NCI-H774 (cell line): ENCODE measurements around the gene DNAJA3.

Experiments
- DNase-seq: peaks from one replicate; lab custom pipeline; 2025; lab: John Stamatoyannopoulos, UW

The DNAJA3 gene

DNA sequence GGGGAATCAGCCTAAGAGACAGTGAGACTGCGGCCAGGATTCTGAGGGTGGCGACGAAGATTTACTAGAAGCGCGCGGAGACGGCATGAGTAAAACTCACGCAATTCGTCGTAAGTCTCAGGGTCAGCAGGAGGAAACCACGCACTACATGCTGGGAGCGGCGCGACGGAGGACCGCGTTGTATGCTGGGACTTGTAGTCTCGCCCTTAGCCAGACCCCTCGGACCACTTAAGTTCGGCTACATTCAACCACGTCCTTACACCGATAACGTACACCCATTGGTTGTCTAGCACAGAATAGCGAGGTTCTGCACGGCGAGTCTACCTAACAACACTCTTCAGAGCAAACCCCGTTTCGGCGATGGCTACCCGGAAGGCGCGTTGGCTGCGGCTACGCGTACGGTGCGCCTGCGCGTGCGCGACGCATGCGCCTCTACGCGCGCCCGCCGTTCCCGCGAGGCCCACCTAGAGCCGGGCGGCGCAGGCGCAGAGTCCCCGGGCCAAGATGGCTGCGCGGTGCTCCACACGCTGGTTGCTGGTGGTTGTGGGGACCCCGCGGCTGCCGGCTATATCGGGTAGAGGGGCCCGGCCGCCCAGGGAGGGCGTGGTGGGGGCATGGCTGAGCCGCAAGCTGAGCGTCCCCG, at the start of gene DNAJA3:
Gene DNAJA3, plus strand, starts transcription at position 491 of the 643 bp plus-strand sequence. Its CDS starts 14 bp downstream, at position 505.
- peak; percentile 88 for DNase-seq

- no peak for DNase-seq
Measured at GRCh38 chr16:4376126-4376892, 49.4 kb upstream of the DNAJA3 start.

DNA sequence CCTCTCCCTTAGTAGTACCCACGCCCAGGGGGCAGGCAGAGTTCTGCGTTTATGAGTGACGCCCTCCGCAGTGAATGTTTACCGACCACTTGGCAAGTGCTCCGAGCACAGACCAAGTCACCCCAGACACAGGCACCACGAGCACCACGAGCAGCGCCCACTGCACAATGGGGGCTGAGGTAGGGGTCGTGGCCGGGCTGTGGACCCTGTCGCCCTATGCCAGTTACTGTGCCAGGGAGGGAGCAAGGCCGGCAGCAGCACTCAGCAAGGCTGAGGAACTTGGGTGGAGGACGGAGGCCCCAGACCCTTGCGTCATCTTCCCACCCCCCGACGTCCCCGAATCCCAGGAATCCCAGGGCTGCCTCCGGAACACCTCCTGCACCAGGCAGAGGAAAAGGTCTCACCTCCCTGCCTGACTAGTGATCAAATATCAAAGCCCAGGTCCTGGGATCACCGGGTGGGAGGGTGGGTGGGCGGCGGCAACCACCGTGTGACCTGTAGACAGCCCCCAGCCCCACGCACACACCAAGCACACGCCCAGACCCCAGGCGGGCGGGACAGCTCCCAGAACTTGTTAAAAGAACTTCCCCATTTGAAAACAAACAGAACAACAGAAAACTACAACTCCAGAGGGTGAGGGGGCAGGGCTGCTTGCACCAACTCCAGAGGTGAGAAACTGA, 48.6 kb upstream of the DNAJA3 start:
- DNase-seq, result no peak

GRCh38 chr16:4377573-4378154, 48.0 kb upstream of the DNAJA3 start:
- DNase-seq, result no peak

DNA sequence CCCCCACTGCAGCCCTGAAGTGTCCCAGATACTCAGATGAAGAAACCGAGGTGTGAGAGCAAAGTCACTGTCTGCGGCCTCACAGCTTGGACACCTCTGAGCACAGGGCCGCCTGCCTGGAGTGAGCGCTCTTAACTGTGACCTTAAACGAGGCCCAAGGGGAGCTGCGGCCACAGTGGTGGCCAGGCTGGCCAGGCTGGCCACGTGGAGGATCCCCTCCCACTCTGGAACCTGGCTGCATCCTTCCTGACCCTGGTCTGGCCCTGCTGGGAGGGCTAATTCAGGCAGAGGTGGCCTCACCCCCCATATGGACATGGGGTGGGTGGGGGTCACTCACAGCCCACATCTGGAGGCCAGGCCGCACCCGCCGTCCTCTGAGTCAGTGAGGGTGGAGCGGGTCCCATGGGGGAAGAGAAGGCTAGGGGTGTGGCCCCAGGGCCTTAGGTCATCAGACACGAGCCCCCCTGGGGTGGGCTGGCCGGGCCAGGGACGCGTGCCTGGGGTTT, 47.5 kb upstream of the DNAJA3 start:
- DNase-seq, result no peak

GRCh38 chr16:4378999-4379690, 46.5 kb upstream of the DNAJA3 start:
- no peak for DNase-seq

- no peak for DNase-seq
Measured at GRCh38 chr16:4380119-4381063, 45.3 kb upstream of the DNAJA3 start.

GRCh38 chr16:4381072-4381934, 44.4 kb upstream of the DNAJA3 start:
- DNase-seq, result no peak

- DNase-seq, result no peak
Measured at GRCh38 chr16:4381935-4382794, 43.5 kb upstream of the DNAJA3 start.

DNA sequence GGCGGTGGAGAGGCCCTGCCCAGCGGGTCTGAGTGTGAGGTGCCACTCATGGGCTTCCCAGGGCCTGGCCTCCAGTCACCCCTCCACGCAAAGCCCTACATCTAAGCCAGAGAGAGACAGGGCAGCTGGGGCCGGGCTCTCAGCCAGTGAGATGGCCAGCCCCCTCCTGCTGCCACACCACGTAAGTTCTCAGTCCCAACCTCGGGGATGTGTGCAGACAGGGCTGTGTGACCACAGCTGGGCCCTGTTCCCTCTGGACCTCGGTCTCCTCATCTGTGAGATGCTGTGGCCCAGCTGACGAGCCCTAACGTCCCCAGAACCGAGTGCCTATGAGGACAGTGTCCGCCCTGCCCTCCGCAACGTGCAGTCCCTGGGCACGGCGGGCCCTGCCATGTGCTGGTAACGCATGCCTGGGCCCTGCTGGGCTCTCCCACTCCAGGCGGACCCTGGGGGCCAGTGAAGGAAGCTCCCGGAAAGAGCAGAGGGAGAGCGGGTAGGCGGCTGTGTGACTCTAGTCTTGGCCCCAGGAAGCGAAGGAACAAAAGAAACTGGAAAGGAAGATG, 42.8 kb upstream of the DNAJA3 start:
- no peak for DNase-seq

DNA sequence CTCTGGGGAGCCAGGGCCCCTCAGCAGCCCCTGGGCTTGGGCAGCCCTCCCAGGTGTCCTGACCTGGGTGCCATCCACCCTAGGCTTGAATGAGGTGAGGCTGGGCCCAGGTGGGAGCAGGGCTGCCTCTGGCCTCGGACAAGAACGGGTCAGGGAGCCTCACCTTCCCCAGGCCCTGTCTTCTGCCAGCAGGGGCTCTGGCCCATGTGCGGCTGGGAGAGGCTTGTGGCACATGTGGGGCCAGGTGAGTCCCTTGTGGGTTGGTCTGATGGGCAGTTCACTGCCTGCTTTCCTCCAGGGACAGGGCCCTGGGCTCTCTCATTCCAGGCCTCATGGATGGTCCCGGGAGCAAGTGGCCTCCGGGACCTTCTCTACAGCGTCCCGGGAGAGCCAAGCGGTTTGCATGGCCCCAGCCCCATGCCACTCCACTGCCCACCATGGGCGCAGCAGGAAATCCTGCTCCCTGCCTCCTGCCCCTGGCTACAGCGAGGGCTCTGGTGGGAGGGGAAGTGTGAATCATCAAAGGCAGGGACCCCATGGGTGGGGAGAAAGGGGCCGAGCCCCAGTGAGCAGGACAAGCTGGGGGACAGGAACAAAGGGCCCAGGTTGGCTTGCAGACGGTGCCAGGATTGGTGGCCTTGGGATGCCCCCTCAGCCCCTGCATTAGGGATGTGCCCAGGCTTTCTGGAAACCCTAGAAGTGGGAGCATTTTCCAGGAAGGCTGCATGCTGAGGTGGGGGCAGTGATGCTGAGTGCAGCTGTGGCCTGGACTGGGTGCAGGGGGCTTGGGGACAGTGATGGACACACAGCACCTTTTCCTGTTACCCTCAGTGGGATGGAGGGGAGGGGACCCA, 41.9 kb upstream of the DNAJA3 start:
- DNase-seq, result no peak

DNA sequence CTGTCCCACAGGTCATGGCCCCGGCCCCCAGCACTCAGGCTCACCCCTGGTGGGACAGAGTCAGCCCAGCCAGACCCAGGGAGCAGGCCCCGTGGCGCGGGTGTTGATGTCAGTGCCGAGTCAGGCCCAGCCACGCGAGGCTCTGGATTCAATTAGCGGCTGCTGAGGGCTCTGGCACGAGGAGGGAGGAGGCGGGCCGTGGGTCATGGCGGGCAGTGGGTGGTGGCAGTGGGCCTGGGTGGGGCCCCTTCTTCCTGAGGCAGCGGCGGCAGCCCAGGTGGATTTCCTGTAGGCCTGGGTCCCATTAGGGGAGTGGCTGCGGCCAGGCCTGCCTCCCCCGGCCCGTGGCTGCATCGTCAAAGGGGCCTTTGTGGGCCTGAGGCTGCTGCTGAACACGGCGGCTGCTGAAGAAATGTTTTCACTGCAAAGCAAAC, 41.1 kb upstream of the DNAJA3 start:
- DNase-seq, result no peak

GRCh38 chr16:4385066-4385788, 40.4 kb upstream of the DNAJA3 start:
- no peak for DNase-seq

- DNase-seq, result no peak
Measured at GRCh38 chr16:4385789-4386450, 39.7 kb upstream of the DNAJA3 start.

DNA sequence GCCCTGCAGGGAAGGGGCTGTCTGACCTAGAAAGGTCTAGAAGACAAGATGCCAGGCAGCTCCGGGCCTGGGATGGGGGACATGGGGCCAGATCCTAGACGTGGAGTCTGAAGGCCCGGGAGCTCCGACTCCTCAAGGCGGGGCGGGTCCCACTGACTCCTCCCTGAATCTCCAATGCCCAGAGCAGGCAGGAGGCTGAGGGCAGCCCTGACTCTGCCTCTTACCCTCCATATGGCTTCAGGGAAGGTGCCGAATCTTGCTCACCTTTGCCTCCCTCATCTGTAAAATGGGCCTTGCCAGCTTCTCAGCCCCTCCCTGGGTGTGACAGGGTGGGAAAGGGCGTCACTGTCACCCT, 39.2 kb upstream of the DNAJA3 start:
- DNase-seq, result no peak

DNA sequence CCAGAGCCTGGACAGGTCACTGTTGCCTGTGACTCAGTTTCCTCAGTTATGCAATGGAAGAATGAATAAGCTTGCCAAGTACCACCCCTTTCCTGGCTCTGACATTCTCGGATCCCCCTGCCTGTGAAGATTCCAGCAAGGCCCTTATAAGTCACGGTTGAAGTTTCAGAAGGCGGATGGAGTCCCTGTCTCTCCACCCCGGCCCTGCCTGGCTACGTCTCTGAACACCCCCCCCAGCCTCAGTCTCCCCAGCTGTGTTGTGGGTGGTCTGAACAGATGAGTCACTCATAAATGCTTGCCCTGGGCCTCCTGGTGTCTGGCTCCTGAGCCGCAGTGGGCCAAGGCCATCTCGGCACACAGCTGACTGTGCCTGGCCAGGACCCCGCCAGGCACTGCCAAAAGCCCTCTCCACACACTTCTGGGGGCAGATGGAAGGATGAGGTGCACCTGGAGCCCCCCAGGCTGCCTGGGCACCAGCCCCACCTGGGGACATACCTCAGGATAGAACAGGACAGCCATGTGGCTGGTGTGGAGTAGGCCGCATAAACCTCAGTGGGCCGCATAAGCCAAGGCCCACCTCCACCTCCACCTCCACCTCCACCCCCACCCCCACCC, 38.6 kb upstream of the DNAJA3 start:
- no peak for DNase-seq
